CD4-positive, alpha-beta T cell treated with Interleukin-15 for 1 hour (primary cell): Measurements from ENCODE around the gene WDR19.
"Not testable (repeated sequence)": the region's sequence is repeated elsewhere in the genome, so short reads cannot be mapped to it uniquely, and the experiment has no call there.

ENCODE experiments used
- DNase-seq: peaks from one replicate; pipeline ENCODE4 v3.0.0-alpha.2; 2020

WDR19 gene

DNA sequence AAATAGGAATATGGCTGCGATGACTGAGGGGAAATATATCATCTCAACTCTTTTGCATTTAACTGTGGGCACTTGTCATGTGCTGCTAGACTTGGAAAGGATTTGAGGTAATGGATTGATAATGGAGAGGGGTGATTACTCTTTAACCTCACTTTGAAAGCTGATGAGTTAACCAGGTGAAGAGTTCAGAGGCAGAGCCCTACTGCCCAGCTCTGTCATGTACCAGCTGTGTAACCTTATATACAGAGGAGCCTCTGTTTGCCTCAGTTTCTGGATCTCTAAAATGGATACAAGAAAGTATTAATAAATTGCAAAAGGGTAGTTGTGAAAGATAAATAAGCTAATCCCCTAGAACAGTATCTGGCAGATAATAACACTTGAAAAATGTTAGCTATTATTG, 51.5 kb downstream of the WDR19 start:
- no peak for DNase-seq

DNA sequence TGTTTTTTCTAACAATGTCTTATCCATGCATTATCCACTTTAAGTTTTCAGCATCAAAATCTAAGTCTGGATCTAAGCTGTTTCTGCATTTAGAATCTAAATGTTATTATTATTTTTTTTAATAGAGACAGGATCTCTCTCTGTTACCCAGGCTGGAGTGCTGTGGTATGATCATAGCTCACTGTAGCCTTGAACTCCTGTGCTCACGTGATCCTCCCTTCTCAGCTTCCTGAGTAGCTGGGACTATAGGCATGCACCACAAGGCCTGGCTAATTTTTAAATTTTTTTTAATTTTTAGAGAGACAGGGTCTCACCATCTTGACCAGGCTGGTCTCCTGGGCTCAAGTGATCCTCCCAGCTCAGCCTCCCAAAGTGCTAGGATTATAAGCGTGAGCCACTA, 52.7 kb downstream of the WDR19 start:
- DNase-seq = no peak

DNA sequence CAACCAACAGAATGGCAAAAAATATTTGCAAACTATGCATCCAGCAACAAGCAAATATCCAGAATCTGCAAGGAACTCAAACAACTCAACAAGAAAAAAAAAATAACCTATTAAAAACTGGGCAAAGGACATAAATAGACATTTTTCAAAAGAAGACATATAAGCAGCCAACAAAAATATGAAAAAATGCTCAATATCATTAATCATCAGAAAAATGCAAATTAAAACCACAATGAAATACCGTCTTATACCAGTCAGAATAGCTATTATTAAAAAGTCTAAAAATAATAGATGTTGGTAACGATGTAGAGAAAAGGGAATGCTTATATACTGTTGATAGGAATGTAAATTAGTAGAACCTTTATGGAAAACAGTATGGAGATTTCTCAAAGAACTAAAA, 53.4 kb downstream of the WDR19 start:
- no peak for DNase-seq

DNA sequence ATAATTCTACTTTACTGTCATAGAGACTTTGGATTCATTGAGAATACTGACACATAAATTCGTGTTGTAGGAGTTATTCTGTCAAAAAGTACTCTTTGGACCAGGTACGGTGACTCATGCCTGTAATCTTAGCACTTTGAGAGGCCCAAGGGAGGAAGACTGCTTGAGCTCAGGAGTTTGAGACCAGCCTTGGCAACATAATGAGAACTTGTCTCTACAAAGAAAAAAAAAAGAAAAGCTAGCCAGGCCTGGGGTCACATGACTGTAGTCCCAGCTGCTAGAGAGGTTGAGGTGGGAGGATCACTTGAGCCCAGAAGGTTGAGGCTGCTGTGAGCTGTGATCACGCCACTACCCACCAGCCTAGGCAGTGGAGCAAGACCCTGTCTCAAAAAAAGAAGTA, 54.9 kb downstream of the WDR19 start:
- no peak for DNase-seq

DNA sequence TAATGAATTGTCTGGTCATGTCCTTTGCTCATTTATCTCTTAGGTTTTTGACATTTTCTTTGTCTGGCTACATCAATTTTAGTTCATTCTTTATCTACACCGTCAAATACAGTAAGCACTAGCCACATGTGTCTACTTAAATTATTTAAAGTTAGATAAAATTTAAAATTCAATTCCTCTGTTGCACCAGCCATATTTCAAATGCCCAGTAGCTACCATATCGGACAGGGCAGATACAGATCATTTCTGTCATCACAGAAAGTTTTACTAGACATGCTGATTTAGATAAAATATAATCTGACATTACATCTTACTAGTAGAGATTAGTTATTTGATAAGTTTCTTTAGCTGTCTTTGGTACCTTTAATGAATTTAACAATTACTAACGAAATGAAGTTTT, 61.1 kb downstream of the WDR19 start:
- DNase-seq = no peak

DNA sequence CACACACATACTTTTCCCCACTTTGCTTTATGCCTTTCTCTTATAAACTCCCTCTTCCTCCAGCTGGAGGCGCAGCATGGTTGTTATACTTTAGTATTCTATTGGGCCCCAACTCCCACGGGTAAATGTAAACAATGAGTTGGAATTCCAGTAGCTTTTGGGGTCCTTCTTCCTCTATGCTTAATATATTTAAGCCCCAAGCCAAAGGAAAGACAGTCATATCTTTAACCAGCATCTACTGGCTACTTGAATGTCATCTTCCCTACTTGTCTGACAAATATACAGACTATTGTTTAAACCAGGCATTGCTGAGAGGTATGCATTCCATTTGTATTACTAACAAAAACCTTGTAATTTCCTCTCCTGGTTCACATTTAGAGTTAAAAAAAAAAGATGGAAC, 72.9 kb downstream of the WDR19 start:
- DNase-seq = no peak

DNA sequence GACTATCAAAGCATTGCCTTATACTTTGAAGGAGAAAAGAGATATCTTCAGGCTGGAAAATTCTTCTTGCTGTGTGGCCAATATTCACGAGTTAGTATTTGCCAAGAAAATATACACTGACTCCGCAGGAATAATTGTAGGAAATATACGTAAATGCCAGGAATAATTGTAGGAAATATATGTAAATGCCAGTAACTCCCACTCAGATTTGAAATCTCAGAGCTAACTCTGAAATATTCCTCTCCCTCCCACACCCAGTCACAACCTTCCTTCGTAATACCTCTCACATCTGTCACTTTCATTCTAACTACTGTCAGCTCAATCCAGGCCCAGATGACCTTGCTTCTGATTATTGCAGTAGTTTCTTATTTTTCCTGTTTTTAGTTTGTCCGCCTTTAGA, 73.5 kb downstream of the WDR19 start:
- no peak for DNase-seq

DNA sequence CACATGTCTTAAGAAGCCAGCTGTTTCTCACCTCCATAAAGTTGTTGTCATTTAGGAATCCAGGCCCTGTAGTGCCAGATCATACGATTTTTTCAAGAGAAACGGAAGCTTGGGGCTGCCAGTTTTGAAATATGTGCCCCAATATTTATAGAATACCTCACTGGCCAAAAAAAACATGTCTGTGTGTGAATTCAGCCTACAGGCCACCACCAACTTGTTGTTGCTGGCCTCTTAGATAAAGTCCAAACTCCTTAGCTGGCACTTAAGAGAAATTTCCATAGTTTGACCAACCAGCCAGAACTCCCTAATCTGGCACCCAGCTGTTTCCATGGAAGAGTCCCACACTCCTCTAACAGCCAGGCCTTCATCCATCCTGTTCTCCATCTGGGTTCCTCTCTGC, 74.1 kb downstream of the WDR19 start:
- DNase-seq = no peak

DNA sequence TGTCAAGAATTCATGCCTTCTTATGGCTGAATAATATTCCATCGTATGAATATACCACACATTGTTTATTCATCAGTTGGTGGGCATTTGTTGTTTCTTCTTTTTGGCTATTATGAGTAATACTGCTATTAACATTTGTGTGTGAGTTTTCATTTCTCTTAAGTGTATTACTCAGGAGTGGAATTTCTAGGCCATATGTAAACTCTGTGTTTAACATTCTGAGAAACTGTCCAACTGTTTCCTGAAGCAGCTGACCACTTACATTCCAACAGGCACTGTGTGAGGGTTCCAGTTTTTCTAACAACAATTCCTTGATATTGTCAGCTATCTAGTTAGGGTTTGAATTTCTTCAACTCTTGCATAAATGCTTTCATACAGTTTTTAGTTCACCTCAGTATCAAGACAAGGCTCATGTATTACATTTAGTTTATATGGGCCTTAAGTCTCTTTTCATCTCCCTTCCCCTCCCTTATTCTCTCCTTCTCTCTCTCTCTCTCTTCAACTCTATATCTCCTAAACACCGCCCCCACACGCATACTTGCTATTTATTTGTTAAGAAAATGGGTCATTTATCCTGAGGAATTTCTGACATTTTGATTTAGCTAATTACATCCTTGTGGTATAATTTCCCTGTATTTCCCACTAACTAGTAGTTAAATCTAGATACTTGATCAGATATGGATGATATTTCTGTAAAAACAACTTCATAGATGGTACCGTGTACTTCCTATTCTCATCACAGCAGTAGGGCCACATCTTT, 77.4 kb downstream of the WDR19 start:
- DNase-seq = no peak

DNA sequence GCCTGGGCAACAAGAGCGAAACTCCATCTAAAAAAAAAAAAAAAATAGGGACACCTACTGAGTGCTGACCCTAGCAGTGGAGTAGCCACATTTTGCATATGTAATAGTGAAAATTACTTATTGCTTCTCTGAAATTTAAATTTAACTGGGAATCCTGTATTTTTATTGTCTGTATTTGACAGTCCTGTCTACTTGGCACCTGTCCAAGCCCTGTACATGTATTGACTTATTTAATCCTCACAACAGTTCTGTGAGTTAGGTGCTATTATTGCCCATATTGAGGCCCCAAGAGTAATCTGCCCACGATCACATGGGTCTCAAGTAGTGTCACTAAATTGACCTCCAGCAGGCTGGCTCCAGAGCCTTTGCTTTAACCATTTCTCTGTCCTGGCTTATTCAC, 81.6 kb downstream of the WDR19 start:
- DNase-seq = no peak

DNA sequence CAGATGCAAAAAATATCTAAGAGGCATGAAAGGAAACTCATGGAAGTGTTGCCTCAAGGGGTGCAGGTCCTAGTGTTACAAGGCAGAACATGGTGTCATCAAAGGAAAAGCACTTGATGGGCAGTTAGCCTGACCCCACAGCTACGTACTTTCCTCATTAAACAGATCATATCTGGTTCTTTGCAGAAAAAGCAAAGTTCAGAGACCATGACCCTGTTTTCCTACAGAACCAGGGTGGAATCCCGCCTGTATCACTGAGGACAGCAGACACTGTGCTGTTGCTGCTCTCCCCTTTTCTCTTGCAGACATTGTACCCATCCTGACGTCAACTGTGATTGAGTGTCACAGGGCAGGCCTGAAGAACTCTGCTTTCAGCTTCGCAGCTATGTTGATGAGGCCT, 92.2 kb downstream of the WDR19 start:
- DNase-seq = no peak

DNA sequence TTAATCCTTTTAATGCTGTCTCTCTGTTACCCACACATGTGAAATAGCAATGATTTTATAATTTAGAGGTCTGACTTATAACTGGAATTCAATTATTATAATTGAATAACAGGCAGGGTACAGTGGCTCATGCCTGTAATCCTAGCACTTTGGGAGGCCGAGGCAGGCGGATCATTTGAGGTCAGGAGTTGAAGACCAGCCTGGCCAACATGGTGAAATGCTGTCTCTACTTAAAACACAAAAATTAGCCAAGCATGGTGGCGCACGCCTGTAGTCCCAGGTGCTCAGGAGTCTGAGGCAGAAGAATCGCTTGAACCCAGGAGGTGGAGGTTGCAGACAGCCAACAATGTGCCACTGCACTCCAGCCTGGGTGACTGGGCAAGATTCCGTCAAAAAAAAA, 95.3 kb downstream of the WDR19 start:
- DNase-seq = not testable (repeated sequence)

DNA sequence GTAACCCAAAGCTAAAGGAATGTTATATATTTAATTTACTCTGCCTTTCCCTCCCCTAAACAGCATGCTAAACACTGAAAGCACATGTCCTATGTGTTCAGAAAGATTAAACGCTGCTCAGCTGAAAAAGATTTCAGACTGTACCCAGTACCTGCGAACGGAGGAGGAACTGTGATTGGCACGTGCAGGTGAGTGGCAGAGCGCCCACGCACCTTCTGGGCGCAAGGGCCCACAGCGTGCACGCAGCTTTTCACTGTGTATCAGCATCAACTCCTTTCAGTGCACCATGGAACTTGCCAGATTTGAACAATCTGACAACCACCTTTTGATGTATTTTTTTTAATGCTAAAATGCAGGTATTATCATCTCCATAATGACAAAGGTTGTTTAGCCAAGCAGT, 96.1 kb downstream of the WDR19 start:
- DNase-seq = no peak

DNA sequence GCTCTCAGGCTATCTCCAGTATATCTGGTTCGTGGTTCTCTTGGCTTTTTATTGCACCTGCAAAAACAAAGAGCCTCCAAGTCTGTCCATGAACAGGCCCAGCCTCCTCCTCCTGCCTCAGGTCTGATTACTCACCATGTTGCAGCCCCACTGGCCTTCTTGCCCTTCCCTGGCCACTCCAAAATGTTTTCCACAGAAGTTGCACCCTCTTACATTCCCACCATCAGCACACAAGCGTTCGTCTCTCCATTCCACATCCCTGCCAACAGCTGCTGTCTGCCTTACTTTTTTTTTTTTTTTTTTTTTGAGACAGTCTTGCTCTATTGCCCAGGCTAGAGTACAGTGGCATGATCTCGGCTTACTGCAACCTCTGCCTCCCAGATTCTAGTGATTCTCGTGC, 97.1 kb downstream of the WDR19 start:
- DNase-seq = no peak

DNA sequence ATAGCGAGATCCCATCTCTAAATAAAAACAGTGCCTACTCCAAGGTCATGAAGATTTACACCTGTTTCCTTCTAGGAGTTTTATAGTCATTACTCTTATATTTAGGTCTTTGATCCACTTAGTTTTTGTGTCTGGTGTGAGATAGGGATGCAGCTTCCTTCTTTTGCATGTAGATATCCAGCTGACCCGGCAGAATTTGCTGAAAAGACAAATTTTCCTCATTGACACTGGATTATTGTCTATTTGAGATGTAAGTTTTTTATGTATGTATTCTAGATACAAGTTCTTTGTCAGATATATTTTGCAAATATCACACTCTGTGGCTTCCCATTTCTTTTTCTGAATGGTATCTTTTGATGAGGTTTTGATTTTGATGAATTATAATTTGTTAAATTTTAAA, 98.4 kb downstream of the WDR19 start:
- no peak for DNase-seq

DNA sequence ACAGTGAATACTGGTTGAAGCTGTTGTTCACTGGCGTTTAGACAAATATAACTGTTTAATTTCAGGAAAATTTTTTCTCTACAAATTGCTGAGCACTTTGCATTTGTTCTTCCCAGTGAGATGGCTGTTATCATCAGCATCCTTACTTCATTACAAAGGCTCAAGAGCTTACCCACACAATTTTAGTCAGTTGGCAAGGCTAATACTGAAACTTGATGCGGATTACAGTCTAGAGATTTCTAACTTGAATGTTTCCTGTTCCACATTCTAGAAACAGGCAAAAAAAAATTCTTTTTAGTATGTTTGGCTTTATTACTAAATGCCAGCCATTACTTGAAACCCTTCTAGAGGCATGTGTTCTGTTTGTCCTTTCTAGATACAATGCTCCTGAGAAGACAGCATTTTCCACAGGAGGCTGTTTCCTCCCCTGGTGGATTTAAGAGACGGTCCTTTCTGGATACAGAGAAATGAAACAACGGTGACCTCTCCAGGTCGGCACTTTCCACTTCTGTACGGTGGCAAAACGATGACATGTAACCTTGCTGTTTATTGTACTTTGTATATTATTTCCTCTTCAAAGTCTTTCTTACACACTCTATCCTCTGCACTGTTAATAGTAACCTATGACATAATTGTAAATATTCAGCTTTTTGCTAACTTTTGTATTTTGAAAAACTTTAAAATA, 102.9 kb downstream of the WDR19 start:
- DNase-seq = no peak

DNA sequence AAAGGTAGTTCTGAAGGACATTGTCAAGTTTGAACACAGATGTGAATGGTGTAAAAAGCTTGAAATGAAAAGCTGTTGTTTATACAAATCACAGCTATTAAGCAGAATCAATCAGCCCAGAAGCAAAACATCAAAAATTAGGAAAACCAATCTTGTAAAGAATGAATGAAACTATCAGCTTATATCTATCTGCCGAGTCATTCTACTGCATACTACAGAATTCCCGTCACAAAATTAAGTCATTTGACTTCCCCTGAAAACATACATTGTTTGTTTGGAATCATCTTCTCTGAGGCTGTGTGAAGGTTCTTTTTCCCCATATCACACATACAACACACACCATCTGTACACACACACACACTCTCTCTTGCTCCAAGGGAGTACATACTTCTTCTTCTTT, 103.5 kb downstream of the WDR19 start:
- DNase-seq = no peak

DNA sequence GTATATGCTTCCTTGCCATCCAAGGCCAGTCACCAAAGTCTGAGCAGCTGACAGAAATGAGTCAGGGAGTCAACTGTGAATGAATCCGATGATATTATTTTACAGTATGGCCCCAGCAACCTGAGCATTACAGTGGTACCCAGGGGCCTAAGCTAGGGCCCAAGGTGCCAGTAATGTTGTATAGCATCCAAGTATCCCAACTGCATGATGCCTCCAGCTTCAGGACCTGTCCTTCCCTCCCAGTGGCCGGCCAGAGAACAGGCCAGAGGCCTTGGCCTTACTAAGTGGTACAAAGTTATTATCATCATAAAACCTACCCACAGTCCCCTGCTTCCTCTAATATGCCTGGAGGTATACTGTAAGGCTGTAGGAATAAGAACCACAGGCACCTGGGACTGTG, 103.9 kb downstream of the WDR19 start:
- DNase-seq = no peak

DNA sequence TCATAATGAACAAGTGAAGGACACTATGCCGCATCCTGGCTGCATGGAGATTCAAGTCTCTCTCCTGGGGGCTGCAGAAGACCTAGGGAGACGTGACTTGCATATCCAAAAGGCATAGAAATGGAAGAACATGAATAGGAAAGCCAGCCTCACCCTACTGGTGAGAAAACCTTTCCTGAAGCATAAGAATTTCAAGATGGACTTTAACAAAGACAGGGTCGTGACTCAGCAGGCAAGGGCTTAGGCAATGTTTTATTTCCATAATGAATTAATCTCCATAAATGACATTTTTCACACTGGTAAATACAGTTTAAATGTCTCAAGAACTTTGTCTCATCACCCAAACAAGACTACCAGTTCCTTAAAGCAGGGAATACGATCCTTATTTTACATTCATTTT, 104.9 kb downstream of the WDR19 start:
- no peak for DNase-seq

DNA sequence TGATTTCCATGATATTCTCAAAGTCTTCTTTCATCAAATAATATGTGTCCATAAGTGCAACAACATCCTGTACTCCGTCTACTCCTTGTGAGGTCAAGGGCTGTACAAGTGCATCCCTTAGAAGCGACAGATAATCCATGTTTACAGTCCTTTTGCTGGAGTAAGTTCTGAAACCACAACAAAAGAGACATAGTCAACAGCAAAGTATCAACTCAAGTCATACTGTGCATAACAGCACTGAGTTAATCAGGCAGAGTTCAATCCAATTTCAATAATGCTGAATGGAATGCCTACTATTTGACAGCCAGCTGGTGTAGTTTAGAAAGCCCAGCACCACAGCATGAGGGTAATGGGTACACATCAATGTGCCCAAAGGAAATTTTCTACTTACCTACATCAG, 109.4 kb downstream of the WDR19 start:
- DNase-seq = no peak

DNA sequence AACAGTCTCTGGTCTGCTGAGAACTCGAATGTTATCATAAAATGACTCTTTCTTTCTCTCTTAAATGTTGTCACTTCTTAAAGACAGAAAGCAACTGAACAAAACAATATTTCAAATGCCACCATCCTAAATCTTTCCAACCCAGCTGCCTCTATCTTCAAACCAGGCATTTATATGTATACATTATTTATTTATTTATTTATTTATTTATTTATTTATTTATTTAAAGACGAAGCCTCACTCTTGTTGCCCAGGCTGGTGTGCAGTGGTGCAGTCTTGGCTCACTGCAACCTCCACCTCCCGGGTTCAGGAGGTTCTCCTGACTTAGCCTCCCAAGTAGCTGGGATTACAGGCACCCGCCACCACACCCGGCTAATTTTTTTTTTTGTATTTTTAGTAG, 110.1 kb downstream of the WDR19 start:
- DNase-seq = not testable (repeated sequence)

DNA sequence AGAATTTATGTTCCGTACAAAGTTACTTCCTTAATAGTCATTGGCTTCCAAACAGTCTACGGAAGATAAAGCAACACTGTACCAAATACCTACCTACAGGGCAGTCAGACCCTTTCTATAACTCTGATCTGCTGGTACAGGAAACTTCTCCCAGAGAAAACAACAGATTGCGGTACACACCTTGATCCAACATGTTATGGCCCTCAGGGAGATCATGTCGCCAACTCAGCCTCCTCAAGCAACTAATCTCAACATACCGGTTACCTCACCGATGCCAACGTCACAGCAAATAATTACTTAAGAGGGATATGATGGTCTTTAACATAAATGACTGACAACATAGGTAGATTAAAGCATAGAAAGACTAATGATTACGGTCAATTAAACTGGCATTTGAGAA, 113.5 kb downstream of the WDR19 start:
- DNase-seq = no peak

DNA sequence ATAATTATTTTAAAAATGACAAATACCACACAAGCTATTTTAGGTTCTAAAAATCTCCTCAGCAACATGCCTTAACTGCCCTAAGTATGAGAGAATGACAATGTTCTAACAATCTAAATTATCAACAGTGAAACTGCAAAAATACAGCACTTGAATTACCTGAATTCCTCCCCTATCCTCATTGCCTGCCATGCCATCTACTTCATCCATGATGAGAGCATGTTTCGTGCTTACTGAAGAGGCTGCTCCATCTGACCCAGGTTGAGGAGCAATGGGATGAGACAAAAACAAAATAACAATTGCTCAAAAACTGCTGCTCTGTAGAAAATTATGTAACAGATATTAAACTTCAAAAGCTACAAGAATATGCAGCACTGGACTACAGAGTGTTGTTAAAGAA, 120.6 kb downstream of the WDR19 start:
- no peak for DNase-seq

DNA sequence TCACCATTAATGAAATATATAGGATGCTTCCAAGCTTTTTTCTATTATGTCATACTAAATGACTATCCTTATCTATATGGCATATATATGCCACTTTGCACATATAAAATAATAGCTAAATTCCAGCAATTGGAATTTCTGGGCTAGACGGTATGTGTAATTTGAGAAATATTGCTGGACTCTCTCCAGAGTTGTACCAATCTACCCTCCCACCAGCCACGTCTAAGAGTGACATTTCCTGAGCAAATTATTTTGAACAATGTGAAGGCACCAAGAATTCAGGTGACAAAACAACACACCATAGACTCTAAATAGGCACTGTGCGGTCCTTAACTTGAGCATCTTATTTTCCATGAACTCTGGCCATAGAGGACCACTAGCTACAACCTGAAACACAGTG, 121.5 kb downstream of the WDR19 start:
- DNase-seq = no peak

DNA sequence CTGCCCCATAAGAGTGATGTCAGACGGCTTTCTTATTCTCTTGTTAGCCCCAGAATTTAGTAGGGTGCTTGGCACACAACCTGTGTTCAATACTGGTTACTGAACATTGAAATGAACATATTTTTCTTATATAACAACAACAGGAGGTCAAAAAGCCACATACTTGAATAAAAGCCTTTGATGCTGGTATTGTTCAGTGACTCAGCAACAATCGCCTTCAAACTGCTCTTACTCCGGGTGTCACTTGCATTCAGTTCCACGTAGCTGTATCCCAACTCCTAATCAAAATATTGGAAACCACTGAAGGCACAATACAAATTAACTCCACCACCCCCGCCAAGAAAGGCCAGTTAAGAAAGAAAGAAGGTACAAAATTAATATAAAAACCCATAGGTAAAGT, 122.3 kb downstream of the WDR19 start:
- no peak for DNase-seq
